Astrocyte (in vitro differentiated cells and primary cell): ENCODE results near the gene CLCA2.

Source experiments
- CTCF ChIP-seq: IDR thresholded peaks from 2 replicates; pipeline ENCODE4 v1.5.1; 2011; ENCODE audit warnings: low read depth, mild to moderate bottlenecking, inconsistent platforms, low read length, moderate library complexity; ENCODE audit not compliant: insufficient read depth
- EZH2 ChIP-seq: IDR thresholded peaks from 2 replicates; pipeline ENCODE4 v1.6.1; 2012; ENCODE audit warnings: mild to moderate bottlenecking, low read length, inconsistent platforms; ENCODE audit not compliant: insufficient read depth

DNA sequence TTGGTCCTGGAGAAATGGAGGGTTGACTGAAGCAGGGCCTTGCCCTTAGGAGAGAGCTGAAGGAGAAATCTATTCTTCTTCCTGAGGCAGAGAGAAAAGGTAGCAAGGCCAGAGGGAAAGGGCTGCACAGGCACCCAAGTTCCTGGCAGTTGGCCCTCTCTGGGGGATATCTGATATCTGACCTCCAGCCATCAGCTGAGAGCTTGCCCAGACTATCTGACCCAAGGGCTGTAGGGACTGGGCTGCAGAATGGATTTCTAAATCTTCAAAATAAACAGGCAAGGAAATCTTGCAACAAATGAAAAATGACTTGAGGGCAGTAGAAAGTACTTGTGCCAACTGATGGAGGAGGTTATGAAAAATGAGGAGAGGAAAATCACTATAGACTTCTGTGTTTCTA lies 498 bp upstream of the CLCA2 start:
- TF ChIP-seq CTCF (no peak), EZH2 (no peak)
